NCI-H2227 treated with DMSO at 0.1 percent for 48 hours (cell line): ENCODE measurements around the gene DAAM1.
A peak's percentile ranks its signal among the peaks of the same experiment; 100 is the strongest.

Experiments
- DNase-seq: peaks from one replicate; lab custom pipeline; 2025; lab: John Stamatoyannopoulos, UW

Gene DAAM1

DNA sequence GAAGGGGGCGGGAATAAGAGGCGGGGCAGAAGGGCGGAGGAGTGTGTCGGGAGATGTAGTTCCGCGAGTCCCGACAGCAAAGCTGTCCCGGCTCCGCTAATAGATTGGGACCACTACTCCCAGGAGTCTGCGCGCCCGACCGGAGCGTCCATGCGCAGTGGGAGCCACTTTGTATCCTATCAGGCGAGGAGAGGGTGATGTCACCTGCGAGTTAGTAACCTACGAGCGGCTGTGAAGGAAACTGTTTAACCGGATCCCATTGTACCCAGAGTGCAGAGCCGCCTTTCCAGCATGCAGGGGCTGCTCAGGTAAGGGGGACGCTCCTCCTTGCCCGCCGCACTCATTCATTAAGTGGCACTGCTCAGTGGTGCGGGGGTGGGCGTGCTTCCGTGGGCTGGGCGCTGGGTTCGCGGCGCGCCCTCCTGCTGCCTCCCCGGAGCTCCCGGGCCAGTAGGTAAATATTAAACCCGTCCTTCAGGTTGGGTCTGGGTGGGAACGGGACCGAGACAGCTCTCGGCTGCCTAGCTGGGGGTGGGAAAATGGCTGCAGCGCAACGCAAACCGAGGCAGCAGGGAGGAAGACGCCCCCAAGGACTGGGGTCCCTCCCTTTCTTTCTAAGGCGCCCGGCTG lies at the start of gene DAAM1:
DAAM1 (plus strand) TSS at position 207 of the 630 bp plus-strand sequence. CDS start 74,811 bp downstream, outside the sequence.
- DNase-seq: peak; percentile 98

- DNase-seq: no peak
Observed at GRCh38 chr14:59139324-59139723, 49.1 kb upstream of the DAAM1 start.

- DNase-seq: no peak
Observed at GRCh38 chr14:59140106-59140843, 48.2 kb upstream of the DAAM1 start.

- no peak for DNase-seq
Observed at GRCh38 chr14:59146484-59146883, 42.0 kb upstream of the DAAM1 start.

GRCh38 chr14:59147007-59147406 lies 41.5 kb upstream of the DAAM1 start:
- no peak for DNase-seq

DNA sequence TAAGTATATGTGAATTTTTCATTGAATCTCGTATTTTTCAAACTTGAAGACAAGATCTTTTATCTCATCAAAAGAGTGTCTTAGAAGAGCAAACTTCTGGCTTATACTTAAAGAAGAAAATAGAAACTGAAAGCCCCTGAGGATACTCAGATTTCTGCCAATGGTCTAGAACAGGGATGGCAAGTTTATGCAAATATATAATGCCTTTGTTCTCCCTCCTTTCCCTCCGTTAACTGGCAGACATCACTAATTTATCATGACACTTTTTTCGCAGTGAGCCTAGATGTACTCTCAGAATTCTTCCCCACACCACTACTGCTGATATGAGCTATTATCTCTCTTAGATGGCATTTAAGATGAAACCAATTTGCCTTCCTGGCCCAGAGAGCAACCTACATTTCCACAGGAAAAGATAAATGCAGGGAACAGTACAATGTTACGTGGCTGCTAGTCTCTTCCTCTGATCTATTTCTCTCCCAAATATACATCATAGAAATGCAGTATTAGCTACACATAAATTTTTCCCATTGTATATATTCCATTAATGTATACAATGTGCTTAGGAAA lies 40.0 kb upstream of the DAAM1 start:
- peak; percentile 28 for DNase-seq

DNA sequence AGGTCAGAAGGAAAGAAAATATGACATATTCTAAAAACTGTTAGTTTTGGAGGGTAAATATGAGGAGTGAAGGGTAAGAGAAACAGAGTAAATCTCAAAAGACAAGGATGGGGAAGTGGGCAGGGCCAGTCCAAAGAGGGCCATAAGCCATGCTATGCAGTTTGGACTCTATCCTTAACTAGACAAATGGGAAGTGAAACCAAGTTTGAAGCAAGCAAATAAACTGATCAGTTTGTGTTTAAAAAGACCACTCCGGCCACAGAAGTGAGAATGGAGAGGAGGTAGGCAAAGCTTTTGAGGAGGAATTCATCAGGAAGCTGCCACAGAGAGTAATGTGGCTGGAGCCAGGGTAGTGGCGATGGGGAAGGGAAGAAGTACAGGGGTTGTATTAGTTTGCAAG lies 37.5 kb upstream of the DAAM1 start:
- DNase-seq: no peak

- no peak for DNase-seq
Observed at GRCh38 chr14:59154373-59154772, 34.1 kb upstream of the DAAM1 start.

DNA sequence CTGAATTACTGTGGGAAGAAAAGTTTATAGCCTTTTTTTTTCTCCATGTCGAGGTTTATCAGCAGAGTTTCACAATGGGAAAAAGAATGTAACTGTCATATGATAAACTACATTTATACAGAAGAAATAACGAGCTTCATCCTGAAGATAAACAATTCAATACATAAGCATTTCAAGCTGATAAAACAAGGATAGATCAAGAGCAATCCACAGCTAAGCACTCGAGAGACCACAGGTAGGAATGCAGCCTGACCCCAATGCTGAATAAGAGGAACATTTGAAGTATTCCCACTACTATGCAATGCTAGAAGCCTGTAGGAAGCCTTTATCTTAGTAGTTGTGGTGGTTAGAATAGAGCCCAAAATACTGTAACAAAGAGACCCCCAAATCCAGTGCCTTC lies 32.6 kb upstream of the DAAM1 start:
- DNase-seq: no peak

DNA sequence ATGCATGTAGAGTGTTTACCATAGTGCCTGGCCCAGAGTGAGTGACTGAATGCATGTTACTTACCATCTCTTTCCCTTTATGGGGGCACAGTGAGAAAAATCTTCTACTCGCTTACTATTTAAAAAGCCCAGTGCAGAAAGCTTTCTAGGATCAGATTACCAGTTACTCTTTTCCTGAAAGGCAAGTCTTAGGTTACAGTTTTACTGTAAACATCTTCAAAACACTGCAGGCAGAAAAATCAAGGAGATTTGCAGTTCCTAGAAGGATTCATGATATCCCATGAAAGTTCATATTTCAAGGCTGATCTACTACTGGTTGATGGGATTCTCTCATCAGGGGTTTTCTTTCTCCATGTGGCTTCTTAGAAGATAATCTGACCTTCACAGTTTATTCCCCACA lies 29.3 kb upstream of the DAAM1 start:
- DNase-seq: no peak

GRCh38 chr14:59160506-59160905 lies 28.0 kb upstream of the DAAM1 start:
- no peak for DNase-seq

- peak; percentile 60 for DNase-seq
Observed at GRCh38 chr14:59161561-59162175, 26.8 kb upstream of the DAAM1 start.

DNA sequence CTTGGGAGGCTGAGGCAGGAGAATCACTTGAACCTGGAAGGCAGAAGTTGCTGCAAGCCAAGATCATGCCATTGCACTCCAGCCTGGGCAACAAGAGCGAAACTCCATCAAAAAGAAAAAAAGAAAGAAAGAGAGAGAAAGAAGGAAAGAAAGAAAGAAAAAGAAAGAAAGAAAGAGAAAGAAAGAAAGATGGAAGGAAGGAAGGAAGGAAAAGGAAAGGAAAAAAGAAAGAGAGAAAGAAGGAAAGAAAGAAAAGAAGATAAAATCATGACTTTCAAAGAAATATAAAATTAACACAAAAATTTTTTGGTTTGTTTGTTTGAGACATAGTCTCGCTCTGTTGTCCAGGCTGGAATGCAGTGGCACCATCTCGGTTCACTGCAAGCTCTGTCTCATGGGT lies 22.2 kb upstream of the DAAM1 start:
- DNase-seq: no peak

GRCh38 chr14:59175404-59175803 lies 13.1 kb upstream of the DAAM1 start:
- no peak for DNase-seq

DNA sequence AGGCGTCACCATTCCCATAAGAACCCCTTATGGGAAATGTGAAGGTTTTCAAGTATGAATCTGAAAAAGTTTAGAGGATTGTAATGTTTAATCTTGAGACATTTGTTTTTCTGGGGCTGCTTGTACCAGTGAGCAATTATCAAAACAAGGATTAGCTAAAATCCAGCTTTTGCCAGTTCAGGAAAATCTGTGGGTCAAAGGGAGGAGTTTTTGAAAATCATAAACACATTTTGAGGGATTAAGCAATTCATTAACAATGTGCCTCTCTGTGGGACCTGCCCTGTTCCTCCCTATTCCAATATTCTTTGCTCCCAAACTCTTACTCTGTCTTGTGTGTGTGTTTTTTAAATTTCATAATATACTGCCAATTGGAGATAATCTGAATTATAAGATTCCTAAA lies 11.7 kb upstream of the DAAM1 start:
- no peak for DNase-seq

DNA sequence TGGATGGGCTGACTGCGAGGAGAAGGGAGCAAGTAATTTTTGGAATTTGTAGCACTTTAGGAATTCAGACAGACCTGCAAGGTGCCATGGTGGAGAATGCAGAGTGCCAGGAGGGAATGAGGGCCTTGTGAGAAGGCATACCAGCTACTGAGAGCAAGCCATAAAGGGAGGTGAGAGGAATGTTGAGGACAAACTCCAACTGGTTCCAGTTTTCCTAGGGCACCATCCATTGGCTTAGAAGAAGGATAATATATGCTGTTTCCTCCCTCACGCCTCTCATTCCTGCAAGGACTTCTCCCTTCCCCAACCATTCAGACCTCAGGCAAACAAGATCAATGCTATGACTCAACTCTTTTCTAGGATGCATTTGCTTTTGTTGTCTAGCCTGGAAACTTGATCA lies 11.2 kb upstream of the DAAM1 start:
- no peak for DNase-seq

DNA sequence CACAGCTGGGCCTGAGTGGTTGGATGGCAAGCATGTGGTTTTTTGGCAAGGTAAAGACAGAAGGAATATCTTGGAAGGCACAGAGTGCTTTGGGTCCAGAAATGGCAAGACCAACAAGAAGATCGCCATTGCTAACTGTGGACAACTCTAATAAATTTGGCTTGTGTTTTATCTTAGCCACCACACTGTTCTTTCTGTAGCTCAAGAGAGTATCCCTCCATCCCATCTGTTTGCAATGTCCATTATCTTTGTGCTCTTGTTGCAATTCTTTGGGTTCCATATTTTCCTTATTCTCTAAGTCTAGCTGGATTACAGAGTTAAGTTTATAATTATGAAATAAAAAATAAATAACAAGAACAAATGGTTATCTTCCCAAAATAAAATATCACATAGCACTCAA lies 6.7 kb upstream of the DAAM1 start:
- DNase-seq: no peak

GRCh38 chr14:59182641-59183040 lies 5.8 kb upstream of the DAAM1 start:
- no peak for DNase-seq

DNA sequence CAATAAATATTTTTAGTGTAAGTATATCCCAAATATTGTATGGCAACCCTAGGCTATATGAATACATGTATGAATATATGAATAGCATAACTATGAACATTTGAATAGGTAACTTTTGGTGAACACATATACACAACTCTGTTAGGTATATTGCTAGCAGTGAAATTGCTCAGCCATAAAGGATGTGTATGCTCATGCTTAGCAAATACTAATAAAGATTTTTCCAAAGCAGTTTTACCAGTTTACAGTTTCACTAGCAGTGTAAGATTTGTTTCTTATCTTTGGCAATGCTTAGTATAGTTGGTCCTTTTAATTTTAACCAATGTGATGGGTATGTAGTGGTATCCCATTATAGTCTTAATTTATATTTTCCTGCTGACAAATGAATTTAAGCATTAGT lies 5.3 kb upstream of the DAAM1 start:
- no peak for DNase-seq

GRCh38 chr14:59184396-59184795 lies 4.1 kb upstream of the DAAM1 start:
- DNase-seq: no peak

GRCh38 chr14:59185676-59186075 lies 2.8 kb upstream of the DAAM1 start:
- no peak for DNase-seq

DNA sequence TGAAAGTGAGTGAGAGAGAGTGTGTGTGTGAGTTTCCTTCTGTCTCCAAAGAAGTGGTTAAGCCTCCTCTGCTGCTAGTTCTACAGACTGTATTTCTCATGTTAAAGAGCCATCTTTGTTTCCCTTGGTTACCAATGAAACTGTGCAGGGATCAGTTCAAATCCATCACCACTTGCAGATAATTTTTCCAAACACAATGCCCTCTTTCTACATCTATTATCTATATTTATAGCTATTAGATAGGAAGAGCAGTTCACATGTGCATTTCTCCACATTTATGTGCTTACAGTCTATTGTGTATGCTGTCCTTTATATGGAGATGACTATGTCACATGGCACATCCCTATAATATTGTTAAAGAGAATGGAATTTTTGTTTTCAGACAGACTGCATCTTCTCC lies 2.2 kb upstream of the DAAM1 start:
- DNase-seq: peak; percentile 42

GRCh38 chr14:59187118-59187517 lies 1.3 kb upstream of the DAAM1 start:
- no peak for DNase-seq
